SK-N-SH (cell line): ENCODE data around the gene VPS4B.

Experiments
- CHD2 ChIP-seq: fragments of 150-350 bp; IDR thresholded peaks from 2 replicates; pipeline ENCODE4 v1.6.1; 2018; ENCODE audit warnings: low read length; ENCODE audit not compliant: partially characterized antibody
- CTCF ChIP-seq: fragments of 200-600 bp; sonication (generic); IDR thresholded peaks from 2 replicates; pipeline ENCODE4 v1.6.1; 2017; ENCODE audit warnings: antibody characterized with exemption, mild to moderate bottlenecking, moderate library complexity
- EZH2phosphoT487 ChIP-seq: fragments of 200-600 bp; sonication (generic); IDR thresholded peaks from 2 replicates; pipeline ENCODE4 v1.6.1; 2017; ENCODE audit warnings: low read depth, mixed run types, mild to moderate bottlenecking, antibody characterized with exemption, moderate library complexity, borderline replicate concordance
- POLR2AphosphoS5 ChIP-seq: IDR thresholded peaks from 2 replicates; pipeline ENCODE4 v1.6.1; 2012; ENCODE audit warnings: low read depth, low read length
- RAD21 ChIP-seq: IDR thresholded peaks from 2 replicates; pipeline ENCODE4 v1.6.1; 2012; ENCODE audit warnings: mild to moderate bottlenecking, low read length
- REST ChIP-seq: IDR thresholded peaks from 2 replicates; pipeline ENCODE4 v1.6.1; 2012; ENCODE audit warnings: mild to moderate bottlenecking, low read depth, low read length, moderate library complexity
- SMC3 ChIP-seq: IDR thresholded peaks from 2 replicates; pipeline ENCODE4 v1.6.1; 2012; ENCODE audit warnings: low read depth, low read length, improper control_type of control experiment
- TAF1 ChIP-seq: IDR thresholded peaks from 2 replicates; pipeline ENCODE4 v1.6.1; 2012; ENCODE audit warnings: low read depth, mild to moderate bottlenecking, low read length, moderate library complexity, borderline replicate concordance
- TF ChIP-seq, protein P1 (sequence below): IDR thresholded peaks from 2 replicates; pipeline ENCODE4 v1.4.0; 2012; ENCODE audit warnings: low read depth, borderline replicate concordance

- TF ChIP-seq CTCF = no peak
- no peak for TF ChIP-seq RAD21
- TF ChIP-seq POLR2AphosphoS5 = no peak
- TF ChIP-seq TAF1 = no peak
- TF ChIP-seq CHD2 = no peak
- TF ChIP-seq REST = no peak
- TF ChIP-seq, protein P1, sequence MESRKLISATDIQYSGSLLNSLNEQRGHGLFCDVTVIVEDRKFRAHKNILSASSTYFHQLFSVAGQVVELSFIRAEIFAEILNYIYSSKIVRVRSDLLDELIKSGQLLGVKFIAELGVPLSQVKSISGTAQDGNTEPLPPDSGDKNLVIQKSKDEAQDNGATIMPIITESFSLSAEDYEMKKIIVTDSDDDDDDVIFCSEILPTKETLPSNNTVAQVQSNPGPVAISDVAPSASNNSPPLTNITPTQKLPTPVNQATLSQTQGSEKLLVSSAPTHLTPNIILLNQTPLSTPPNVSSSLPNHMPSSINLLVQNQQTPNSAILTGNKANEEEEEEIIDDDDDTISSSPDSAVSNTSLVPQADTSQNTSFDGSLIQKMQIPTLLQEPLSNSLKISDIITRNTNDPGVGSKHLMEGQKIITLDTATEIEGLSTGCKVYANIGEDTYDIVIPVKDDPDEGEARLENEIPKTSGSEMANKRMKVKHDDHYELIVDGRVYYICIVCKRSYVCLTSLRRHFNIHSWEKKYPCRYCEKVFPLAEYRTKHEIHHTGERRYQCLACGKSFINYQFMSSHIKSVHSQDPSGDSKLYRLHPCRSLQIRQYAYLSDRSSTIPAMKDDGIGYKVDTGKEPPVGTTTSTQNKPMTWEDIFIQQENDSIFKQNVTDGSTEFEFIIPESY = no peak
- TF ChIP-seq SMC3 = no peak
- no peak for TF ChIP-seq EZH2phosphoT487
Observed at GRCh38 chr18:63382843-63383242, 39.4 kb downstream of the VPS4B start.
